PFSK-1 (cell line): ENCODE measurements around the gene PTPRN2.

Source experiments
- FOXP2 ChIP-seq: optimal IDR thresholded peaks from 2 replicates; pipeline ENCODE3; 2011; ENCODE audit warnings: borderline replicate concordance, control low read depth, inconsistent platforms; ENCODE audit not compliant: insufficient read depth; ENCODE audit errors: extremely low read length, extremely low read depth
- POLR2AphosphoS5 ChIP-seq: IDR thresholded peaks from 2 replicates; pipeline ENCODE4 v1.6.1; 2012; ENCODE audit warnings: low read depth, mild to moderate bottlenecking, control low read depth, low read length, moderate library complexity
- REST ChIP-seq, 2 experiments: IDR thresholded peaks; 2 replicates each; pipeline versions ENCODE4 v1.6.1 to v1.8.0; 2011 to 2012; ENCODE audit warnings: low read depth in 2 of 2, low read length in 2 of 2, control low read depth in 1 of 2, inconsistent platforms in 1 of 2, mild to moderate bottlenecking in 1 of 2, moderate library complexity in 1 of 2; ENCODE audit not compliant: insufficient read depth in 1 of 2
- SIN3A ChIP-seq: IDR thresholded peaks from 2 replicates; pipeline ENCODE4 v1.6.1; 2012; ENCODE audit warnings: mild to moderate bottlenecking, low read length, moderate library complexity, borderline replicate concordance; ENCODE audit not compliant: insufficient read depth
- TAF1 ChIP-seq: IDR thresholded peaks from 2 replicates; pipeline ENCODE4 v1.6.1; 2012; ENCODE audit warnings: low read length, control low read depth, borderline replicate concordance; ENCODE audit not compliant: insufficient read depth

GRCh38 chr7:158323741-158324396 is 263.8 kb downstream of the PTPRN2 start:
- TF ChIP-seq REST (IDR thresholded peaks at IDR 0.05; ENCODE audit: insufficient read depth in 1 of 2, low read depth in 2 of 2, low read length in 2 of 2): no peak
- TF ChIP-seq POLR2AphosphoS5: no peak
- TF ChIP-seq TAF1: no peak
- TF ChIP-seq SIN3A: no peak
- no peak for TF ChIP-seq FOXP2
